IMR-90 (cell line): ENCODE measurements around the gene ANK3. TPM values are rescaled to one million over a fixed set of nuclear protein-coding genes. Genes with fewer than 3 reads are reported as not detected.
A peak's percentile ranks its signal among the peaks of the same experiment; 100 is the strongest.

ENCODE experiments used
- ATAC-seq: fragments of 200-7000 bp; cut with Tn5 transposase; 2 replicates; pipeline ENCODE4 v1.9.1; 2020; ENCODE audit warnings: low read depth, mild to moderate bottlenecking, moderate library complexity
- BruUV-seq: library from RNA; stranded (reverse); fragments of 400-500 nt; replicated peaks from 2 replicates; lab custom pipeline; 2021; lab: Mats Ljungman, UMichigan
- CTCF ChIA-PET: fragments of 300-600 bp; formaldehyde crosslinking; extraction: SDS; loops from one replicate; lab custom pipeline; 2021; ENCODE audit warnings: antibody characterized with exemption; lab: Yijun Ruan, JAX
- POLR2A ChIA-PET: fragments of 300-600 bp; sonication (Branson Sonifier 250); formaldehyde crosslinking; loops from one replicate; lab custom pipeline; 2022; ENCODE audit warnings: antibody characterized with exemption; ENCODE audit not compliant: unreplicated experiment; lab: Charles Lee
- DNase-seq: peaks from one replicate; pipeline ENCODE4 v3.0.0; 2013
- H2AFZ ChIP-seq: replicated peaks from 2 replicates; pipeline ENCODE3; 2013; ENCODE audit warnings: low read length, mild to moderate bottlenecking; ENCODE audit not compliant: poor library complexity
- H2AK5ac ChIP-seq: 2 replicates; pipeline ENCODE4 v1.6.1; 2013; ENCODE audit warnings: low read depth, low read length, inconsistent platforms
- H2AK9ac ChIP-seq: replicated peaks from 2 replicates; pipeline ENCODE3; 2013; ENCODE audit warnings: mild to moderate bottlenecking, low read depth, low read length, moderate library complexity; ENCODE audit not compliant: poor library complexity
- H2BK120ac ChIP-seq: 2 replicates; pipeline ENCODE4 v1.6.1; 2013; ENCODE audit warnings: low read depth, low read length, inconsistent platforms
- H2BK15ac ChIP-seq: 3 replicates; pipeline ENCODE4 v1.6.1; 2013; ENCODE audit warnings: low read depth, low read length, inconsistent platforms
- H2BK20ac ChIP-seq: 2 replicates; pipeline ENCODE4 v1.6.1; 2013; ENCODE audit warnings: low read depth, mild to moderate bottlenecking, inconsistent platforms, low read length, moderate library complexity
- H2BK5ac ChIP-seq: 2 replicates; pipeline ENCODE4 v1.6.1; 2013; ENCODE audit warnings: mild to moderate bottlenecking, low read depth, low read length, inconsistent platforms; ENCODE audit not compliant: poor library complexity, severe bottlenecking
- H3K14ac ChIP-seq: replicated peaks from 2 replicates; pipeline ENCODE4 v1.6.1; 2013; ENCODE audit warnings: low read depth, low read length, inconsistent platforms
- H3K18ac ChIP-seq: 2 replicates; pipeline ENCODE4 v1.6.1; 2013; ENCODE audit warnings: low read depth, low read length, control low read depth
- H3K23ac ChIP-seq: 2 replicates; pipeline ENCODE4 v1.6.1; 2013; ENCODE audit warnings: low read depth, low read length, inconsistent platforms
- H3K27ac ChIP-seq: 2 replicates; pipeline ENCODE4 v1.5.1; 2013; ENCODE audit warnings: mild to moderate bottlenecking, control low read depth, low read length; ENCODE audit not compliant: insufficient read depth
- H3K27me3 ChIP-seq: 2 replicates; pipeline ENCODE4 v1.6.1; 2013; ENCODE audit warnings: low read length; ENCODE audit not compliant: control insufficient read depth, insufficient read depth
- H3K36me3 ChIP-seq: 2 replicates; pipeline ENCODE4 v1.6.1; 2013; ENCODE audit warnings: low read length, mixed read lengths; ENCODE audit not compliant: control insufficient read depth, insufficient read depth
- H3K4ac ChIP-seq: 2 replicates; pipeline ENCODE4 v1.6.1; 2013; ENCODE audit warnings: low read depth, low read length, inconsistent platforms
- H3K4me1 ChIP-seq: 2 replicates; pipeline ENCODE4 v1.6.1; 2013; ENCODE audit warnings: low read length, mixed read lengths; ENCODE audit not compliant: control insufficient read depth, insufficient read depth
- H3K4me2 ChIP-seq: 2 replicates; pipeline ENCODE4 v1.6.1; 2013; ENCODE audit warnings: low read depth, mild to moderate bottlenecking, control low read depth, low read length, moderate library complexity
- H3K4me3 ChIP-seq: 2 replicates; pipeline ENCODE4 v1.5.1; 2013; ENCODE audit warnings: low read depth, mild to moderate bottlenecking, control low read depth, low read length, moderate library complexity; ENCODE audit not compliant: insufficient read depth
- H3K56ac ChIP-seq: 2 replicates; pipeline ENCODE4 v1.6.1; 2013; ENCODE audit warnings: low read length, inconsistent platforms; ENCODE audit not compliant: insufficient read depth; ENCODE audit errors: extremely low read depth
- H3K79me1 ChIP-seq, 2 experiments: 2 replicates each; pipeline ENCODE4 v1.6.1; 2013; ENCODE audit warnings: low read length in 2 of 2, inconsistent platforms in 1 of 2, low read depth in 1 of 2
- H3K9ac ChIP-seq: 2 replicates; pipeline ENCODE4 v1.6.1; 2013; ENCODE audit warnings: low read depth, low read length, control low read depth
- H3K9me1 ChIP-seq: 2 replicates; pipeline ENCODE4 v1.6.1; 2013; ENCODE audit warnings: low read length, inconsistent platforms; ENCODE audit not compliant: insufficient read depth
- H3K9me3 ChIP-seq: 2 replicates; pipeline ENCODE4 v1.6.1; 2013; ENCODE audit warnings: low read length; ENCODE audit not compliant: control insufficient read depth, insufficient read depth
- H4K20me1 ChIP-seq: 2 replicates; pipeline ENCODE4 v1.6.1; 2013; ENCODE audit warnings: low read length, inconsistent platforms; ENCODE audit not compliant: insufficient read depth
- H4K5ac ChIP-seq: 2 replicates; pipeline ENCODE4 v1.6.1; 2013; ENCODE audit warnings: mild to moderate bottlenecking, low read depth, low read length, control low read depth
- H4K8ac ChIP-seq, 2 experiments: 2 replicates each; pipeline ENCODE4 v1.6.1; 2013; ENCODE audit warnings: low read depth in 2 of 2, low read length in 2 of 2, control low read depth in 1 of 2, inconsistent platforms in 1 of 2
- H4K91ac ChIP-seq: 2 replicates; pipeline ENCODE4 v1.6.1; 2013; ENCODE audit warnings: low read depth, low read length, inconsistent platforms; ENCODE audit not compliant: insufficient read depth
- CHD1 ChIP-seq: IDR thresholded peaks from 2 replicates; pipeline ENCODE4 v1.6.1; 2012; ENCODE audit warnings: low read depth, low read length, improper control_type of control experiment
- ELK1 ChIP-seq: fragments of 150-350 bp; IDR thresholded peaks from 2 replicates; pipeline ENCODE4 v1.6.1; 2016; ENCODE audit warnings: low read depth, mild to moderate bottlenecking, low read length, moderate library complexity, borderline replicate concordance
- FOS ChIP-seq: fragments of 150-350 bp; IDR thresholded peaks from 2 replicates; pipeline ENCODE4 v1.6.1; 2016; ENCODE audit warnings: low read depth, low read length
- MAFK ChIP-seq: IDR thresholded peaks from 2 replicates; pipeline ENCODE4 v1.6.1; 2012; ENCODE audit warnings: low read depth, low read length, improper control_type of control experiment
- MAZ ChIP-seq: IDR thresholded peaks from 2 replicates; pipeline ENCODE4 v1.6.1; 2012; ENCODE audit warnings: low read depth, mild to moderate bottlenecking, low read length, improper control_type of control experiment, moderate library complexity, borderline replicate concordance
- MXI1 ChIP-seq: IDR thresholded peaks from 2 replicates; pipeline ENCODE4 v1.6.1; 2012; ENCODE audit warnings: low read depth, mild to moderate bottlenecking, low read length, moderate library complexity, borderline replicate concordance
- NFE2L2 ChIP-seq: fragments of 150-350 bp; IDR thresholded peaks from 2 replicates; pipeline ENCODE4 v1.6.1; 2016; ENCODE audit warnings: low read depth, mild to moderate bottlenecking, low read length
- RAD21 ChIP-seq: IDR thresholded peaks from 2 replicates; pipeline ENCODE4 v1.6.1; 2012; ENCODE audit warnings: low read length, improper control_type of control experiment
- RCOR1 ChIP-seq: IDR thresholded peaks from 2 replicates; pipeline ENCODE4 v1.6.1; 2012; ENCODE audit warnings: mild to moderate bottlenecking, low read length, improper control_type of control experiment; ENCODE audit not compliant: insufficient replicate concordance
- RFX5 ChIP-seq: IDR thresholded peaks from 2 replicates; pipeline ENCODE4 v1.8.0; 2012; ENCODE audit warnings: low read depth, mild to moderate bottlenecking, low read length, moderate library complexity
- WGBS, 2 experiments: methylation state at CpG; one replicate each; pipeline versions ENCODE4 v1.1.5 to v1.1.7; 2013; ENCODE audit warnings: missing lambda C conversion rate in 2 of 2; ENCODE audit not compliant: insufficient read length in 1 of 2; ENCODE audit errors: extremely low coverage in 2 of 2; 5-methylcytosine and 5-hydroxymethylcytosine counted together
- dilution Hi-C: fragments of 300-500 bp; cut with HindIII; formaldehyde crosslinking; loops from one replicate; pipeline ENCODE4 v1.14.3; 2018; ENCODE audit warnings: low sequenced_read_pairs; ENCODE audit not compliant: unreplicated experiment
- in situ Hi-C: fragments of 300-500 bp; cut with MboI; formaldehyde crosslinking; loops from 3 replicates; pipeline ENCODE4 v1.14.3; 2019; ENCODE audit warnings: low sequenced_read_pairs, inconsistent platforms, mixed read lengths
- intact Hi-C: fragments of 100-400 bp; cut with micrococcal nuclease; formaldehyde crosslinking; loops from 2 replicates; pipeline ENCODE4 v1.10.0; 2022
- polyA plus RNA-seq, 3 experiments: library from polyadenylated mRNA; depleted of rRNA; stranded (reverse); fragments of >200 nt; gene quantifications; 2 replicates each; pipeline ENCODE4 v1.2.3, GENCODE V29; 2012; ENCODE audit warnings: low replicate concordance in 1 of 3
- total RNA-seq: library from RNA; depleted of rRNA; stranded (reverse); fragments of >200 nt; gene quantifications from 2 replicates; pipeline ENCODE4 v1.2.3, GENCODE V29; 2012

ANK3 gene
- total and polyA plus RNA-seq, 2 of the 4 experiments (the other 2 are of a cell fraction): 0.63 to 1.8 TPM

GRCh38 chr10:60140651-60141632, 248.7 kb downstream of the ANK3 start:
- Histone ChIP-seq H4K91ac (no peak overlapping the region), H3K9me3 (no peaks in the 10 kb centered on the region), H4K20me1 (no peaks in the 10 kb centered on the region), H4K8ac (no peak overlapping the region; a peak in 1 of 4 replicates), H3K79me1 (no peaks in the 10 kb centered on the region), H3K27me3 (no peaks in the 10 kb centered on the region), H3K9me1 (peaks cover 5% of the 10 kb centered on the region; the same call in 1 of the 2 replicates), H3K27ac (no peak overlapping the region), H3K23ac (no peak overlapping the region), H3K56ac (no peak overlapping the region), H3K4me3 (no peak overlapping the region), H2BK20ac (0 out of 2 replicates have a peak overlapping the region, but pooled peaks have one; percentile 26), H4K5ac (no peak overlapping the region), H2AK9ac (peak overlapping the region; percentile 35), H2AK5ac (no peak overlapping the region), H3K9ac (no peak overlapping the region), H3K18ac (no peak overlapping the region), H3K36me3 (no peaks in the 10 kb centered on the region), H3K14ac (peak overlapping the region; percentile 63; the same call in 1 of the 2 replicates), H2AFZ (peak overlapping the region; percentile 44), H3K4ac (0 out of 2 replicates have a peak overlapping the region, but pooled peaks have one; percentile 24), H2BK120ac (peak overlapping the region; percentile 26; the same call in 1 of the 2 replicates), H3K4me1 (peaks cover 6% of the 10 kb centered on the region; the same call in 1 of the 2 replicates), H2BK5ac (no peak overlapping the region), H2BK15ac (no peak overlapping the region), H3K4me2 (peak overlapping the region; percentile 49)
- intact Hi-C loops (no loop called here), dilution Hi-C loops (no loop called here), in situ Hi-C loops (no loop called here)
- DNase-seq (peak; percentile 13), ATAC-seq (peak; percentile 40; the same call in 1 of the 2 replicates)
- TF ChIP-seq RCOR1 (no peak), NFE2L2 (no peak), MAFK (no peak), RAD21 (no peak), ELK1 (no peak), MAZ (no peak), RFX5 (no peak), FOS (no peak), CHD1 (no peak), MXI1 (no peak)
- CTCF ChIA-PET: no interaction called here
- POLR2A ChIA-PET: no interaction called here
- WGBS, 2 experiments: 33% methylated on average over 1 of the region's 12 CpGs; no CpG with 5 or more reads in 1 of the 2 experiments
- BruUV-seq: no TSS peak
